Stimulated activated CD4-positive, alpha-beta T cell treated with anti-CD3 and anti-CD28 coated beads, Interleukin-4, amount 100 ng/mL, for 24 hours (primary cell): ENCODE data around the gene UPK2.

Experiments used
- DNase-seq: peaks from one replicate; pipeline ENCODE4 v3.0.0-alpha.2; 2020

UPK2 gene

DNA sequence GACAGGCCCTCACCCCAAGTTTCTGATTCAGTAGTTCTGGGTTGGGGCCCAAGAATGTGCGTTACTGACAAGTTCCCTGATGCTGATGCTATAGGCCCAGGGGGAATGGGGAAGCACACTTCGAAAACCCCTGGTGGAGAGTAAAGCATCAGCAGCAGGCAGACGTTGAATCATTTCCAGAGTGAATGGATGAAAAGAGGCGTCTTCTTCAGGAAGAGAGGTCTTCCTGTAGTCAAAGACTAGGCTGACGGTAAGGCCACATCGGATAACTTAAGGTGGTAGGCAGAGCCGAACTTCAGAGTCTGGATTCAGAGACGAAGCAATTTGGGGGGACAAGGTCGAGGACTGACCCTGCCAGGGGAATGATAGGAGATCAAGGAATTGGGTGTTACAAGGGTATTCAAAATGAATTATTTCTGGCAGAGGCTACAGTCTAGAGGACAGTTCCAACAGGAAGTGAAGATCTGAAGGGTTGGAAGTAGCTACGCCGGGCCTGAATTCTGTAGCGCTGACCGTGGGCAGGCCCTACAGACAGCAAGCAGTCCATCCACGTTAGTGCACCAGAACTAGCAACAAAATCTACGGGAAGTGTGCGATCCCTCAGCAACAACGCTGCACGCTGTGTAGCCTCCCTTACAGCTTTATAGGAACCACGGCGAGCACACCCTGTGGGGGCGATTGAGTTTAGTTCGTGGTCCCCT is 41.0 kb downstream of the UPK2 start:
- DNase-seq, result peak; percentile 59

DNA sequence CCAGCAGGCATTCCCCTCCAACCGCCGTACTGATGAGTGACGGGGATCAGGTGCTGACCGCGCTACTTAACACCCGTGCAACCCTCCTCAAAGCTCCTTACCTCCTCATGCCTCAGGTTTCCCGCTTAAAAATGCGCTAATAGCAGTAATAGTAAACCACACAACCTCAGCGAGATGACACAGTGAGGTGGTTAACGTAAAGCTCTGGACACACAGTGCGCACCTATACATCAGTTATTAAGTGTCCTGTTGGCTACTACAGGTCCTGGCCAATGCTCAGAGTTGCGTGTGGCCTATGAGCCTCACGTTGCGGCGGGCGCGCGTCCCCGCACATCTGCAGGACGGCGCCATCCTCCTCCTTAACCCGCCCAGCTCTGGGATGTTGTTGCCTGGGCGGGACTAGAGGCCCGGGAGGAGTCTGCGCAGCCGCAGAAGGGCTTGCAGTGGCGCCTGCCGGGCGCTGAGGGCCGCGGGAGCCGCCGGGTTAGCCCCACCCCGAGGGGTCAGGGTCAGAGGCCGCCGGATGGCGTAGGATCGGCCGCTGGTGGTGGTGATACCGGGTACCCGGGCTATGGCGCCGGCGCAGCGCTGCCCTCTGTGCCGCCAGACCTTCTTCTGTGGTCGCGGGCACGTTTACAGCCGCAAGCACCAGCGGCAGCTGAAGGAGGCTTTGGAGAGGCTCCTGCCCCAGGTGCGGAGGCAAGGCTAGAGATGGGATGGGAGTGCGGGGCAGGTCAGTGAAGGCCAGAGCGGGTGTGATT is 41.7 kb downstream of the UPK2 start, which contains the start of gene CENATAC:
Gene CENATAC (plus strand): TSS at position 512 of the 761 bp plus-strand sequence. CDS start 60 bp downstream, at position 572.
- peak; percentile 95 for DNase-seq

DNA sequence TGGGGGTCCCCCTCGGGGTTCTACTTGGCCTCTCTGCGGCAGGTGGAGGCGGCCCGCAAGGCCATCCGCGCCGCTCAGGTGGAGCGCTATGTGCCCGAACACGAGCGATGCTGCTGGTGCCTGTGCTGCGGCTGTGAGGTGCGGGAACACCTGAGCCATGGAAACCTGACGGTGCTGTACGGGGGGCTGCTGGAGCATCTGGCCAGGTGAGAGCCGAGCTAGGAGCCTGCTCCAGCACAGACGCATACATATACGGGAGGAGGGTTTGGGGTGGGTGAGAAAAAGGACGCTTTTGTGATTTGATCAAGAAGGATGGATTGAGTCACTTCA is 42.3 kb downstream of the UPK2 start:
- DNase-seq, result no peak

DNA sequence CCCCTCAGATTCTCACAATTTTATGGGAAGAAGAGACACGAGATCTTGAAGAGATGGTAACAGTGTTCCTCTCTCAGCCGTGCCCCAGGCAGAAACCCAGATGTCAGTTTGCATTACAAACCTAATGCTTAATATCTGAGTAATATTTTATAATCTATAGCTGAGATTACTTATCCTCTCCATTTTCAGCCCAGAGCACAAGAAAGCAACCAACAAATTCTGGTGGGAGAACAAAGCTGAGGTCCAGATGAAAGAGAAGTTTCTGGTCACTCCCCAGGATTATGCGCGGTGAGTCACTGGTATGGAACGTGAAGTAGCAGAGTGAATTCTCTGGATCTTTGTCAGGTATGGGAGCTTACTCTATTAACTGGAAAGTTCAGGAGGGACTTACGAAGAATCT is 42.7 kb downstream of the UPK2 start:
- no peak for DNase-seq

DNA sequence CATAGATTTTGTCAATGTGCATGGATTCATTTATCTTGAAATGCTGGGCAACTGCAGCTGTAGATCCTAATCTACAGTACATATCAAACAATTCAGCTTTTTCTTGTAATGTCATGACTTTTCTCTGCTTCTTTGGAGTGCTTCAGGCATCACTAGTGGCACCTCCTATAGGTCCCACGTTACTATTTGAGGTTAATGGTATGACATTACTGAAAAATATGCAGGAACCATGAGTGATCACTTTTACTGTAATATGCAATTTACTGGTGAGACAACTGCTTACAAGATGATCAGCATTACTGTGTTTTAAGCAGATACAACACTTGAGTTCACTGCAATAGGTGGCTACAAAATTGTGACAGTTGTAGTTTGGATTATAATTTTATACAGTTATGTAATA is 44.8 kb downstream of the UPK2 start:
- DNase-seq, result no peak

DNA sequence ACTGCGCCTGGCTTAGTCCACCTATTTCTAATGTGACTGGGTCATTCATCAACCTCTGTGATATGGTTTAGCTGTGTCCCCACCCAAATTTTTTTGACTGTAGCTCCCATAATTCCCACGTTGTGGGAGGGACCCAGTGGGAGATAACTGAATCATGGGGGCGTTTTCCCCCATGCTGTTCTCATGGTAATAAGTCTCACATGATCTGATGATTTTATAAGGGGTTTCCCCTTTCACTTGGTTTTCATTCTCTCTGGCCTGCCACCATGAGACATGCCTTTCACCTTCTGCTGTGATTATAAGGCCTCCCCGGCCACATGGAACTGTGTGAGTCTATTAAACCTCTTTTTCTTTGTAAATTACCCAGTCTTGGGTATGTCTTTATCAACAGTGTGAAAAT is 50.6 kb downstream of the UPK2 start:
- no peak for DNase-seq
